Keratinocyte (primary cell): ENCODE results near the gene NDUFS6. TPM values are rescaled to one million over a fixed set of nuclear protein-coding genes. Genes with fewer than 3 reads are reported as not detected.

ENCODE experiments used
- DNase-seq: peaks from one replicate; pipeline ENCODE4 v3.0.0-alpha.2; 2011; ENCODE audit warnings: low read depth, missing footprints, low spot score
- FAIRE-seq: peaks from 2 replicates; lab custom pipeline; 2011; peaks lifted over from hg19 to GRCh38; lab: Jason Lieb, UNC
- H2AFZ ChIP-seq: 2 replicates; pipeline ENCODE4 v1.6.0; 2012; ENCODE audit warnings: low read length, control low read depth, inconsistent platforms; ENCODE audit not compliant: control insufficient read depth
- H3K27ac ChIP-seq: 2 replicates; pipeline ENCODE4 v1.5.1; 2011; ENCODE audit warnings: low read length; ENCODE audit not compliant: control insufficient read depth, insufficient read depth
- H3K27me3 ChIP-seq: 3 replicates; pipeline ENCODE4 v1.6.0; 2011; ENCODE audit warnings: low read length; ENCODE audit not compliant: control insufficient read depth, insufficient read depth; ENCODE audit errors: extremely low read depth
- H3K36me3 ChIP-seq, 2 experiments: 2 replicates in 1 of 2; 3 replicates in 1 of 2; pipeline ENCODE4 v1.5.1; 2011; ENCODE audit warnings: low read length in 2 of 2, mild to moderate bottlenecking in 1 of 2; ENCODE audit not compliant: control insufficient read depth in 2 of 2, insufficient read depth in 2 of 2; ENCODE audit errors: extremely low read depth in 1 of 2
- H3K4me1 ChIP-seq: 3 replicates; pipeline ENCODE4 v1.5.1; 2011; ENCODE audit warnings: low read length; ENCODE audit not compliant: control insufficient read depth, insufficient read depth; ENCODE audit errors: extremely low read depth
- H3K4me2 ChIP-seq: 3 replicates; pipeline ENCODE4 v1.6.0; 2011; ENCODE audit warnings: low read depth, low read length; ENCODE audit not compliant: control insufficient read depth, insufficient read depth; ENCODE audit errors: extremely low read depth
- H3K4me3 ChIP-seq, 3 experiments: fragments of 200-600 bp in 1 of 3; sonication (generic) in 1 of 3; 2 replicates in 2 of 3; 3 replicates in 1 of 3; pipeline ENCODE4 v1.5.1; 2011 to 2016; ENCODE audit warnings: low read length in 3 of 3, mild to moderate bottlenecking in 3 of 3, control low read depth in 2 of 3, inconsistent platforms in 1 of 3, low read depth in 1 of 3, mixed read lengths in 1 of 3, mixed run types in 1 of 3, moderate library complexity in 1 of 3; ENCODE audit not compliant: control insufficient read depth in 2 of 3, insufficient read depth in 2 of 3; ENCODE audit errors: extremely low read depth in 1 of 3
- H3K79me2 ChIP-seq: 2 replicates; pipeline ENCODE4 v1.6.0; 2012; ENCODE audit warnings: low read length; ENCODE audit not compliant: control insufficient read depth, insufficient read depth
- H3K9ac ChIP-seq: 3 replicates; pipeline ENCODE4 v1.6.0; 2011; ENCODE audit warnings: low read length; ENCODE audit not compliant: control insufficient read depth, insufficient read depth; ENCODE audit errors: extremely low read depth
- H3K9me1 ChIP-seq: 3 replicates; pipeline ENCODE4 v1.6.0; 2011; ENCODE audit warnings: low read length; ENCODE audit not compliant: control insufficient read depth, insufficient read depth; ENCODE audit errors: extremely low read depth
- H3K9me3 ChIP-seq: 2 replicates; pipeline ENCODE4 v1.5.1; 2012; ENCODE audit warnings: low read depth, low read length; ENCODE audit not compliant: control insufficient read depth
- H4K20me1 ChIP-seq: 3 replicates; pipeline ENCODE4 v1.6.0; 2011; ENCODE audit warnings: low read length; ENCODE audit not compliant: control insufficient read depth, insufficient read depth; ENCODE audit errors: extremely low read depth
- EZH2 ChIP-seq: IDR thresholded peaks from one replicate; pipeline ENCODE4 v1.6.1; 2012; ENCODE audit warnings: inconsistent platforms, mild to moderate bottlenecking, low read length, moderate library complexity
- dilution Hi-C: fragments of 300-500 bp; cut with MboI; formaldehyde crosslinking; loops from one replicate; pipeline ENCODE4 v1.7.0; 2020; ENCODE audit warnings: low sequenced_read_pairs; ENCODE audit not compliant: extremely low pct_ligation_motif_present
- polyA plus RNA-seq, 5 experiments: library from polyadenylated mRNA; depleted of rRNA in 3 of 5; stranded (reverse) in 3 of 5; stranded (forward) in 1 of 5; unstranded in 1 of 5; fragments of >200 nt; gene quantifications; 1 replicate in 1 of 5; 2 replicates in 3 of 5; 3 replicates in 1 of 5; pipeline versions ENCODE4 v1.2.1 to v1.2.3, GENCODE V29; 2011 to 2012; ENCODE audit warnings: missing spikeins in 2 of 5, low read depth in 1 of 5, low replicate concordance in 1 of 5
- TF ChIP-seq, protein P1 (sequence below), 3 experiments: IDR thresholded peaks in 1 of 3; conservative IDR thresholded peaks in 1 of 3; optimal IDR thresholded peaks in 1 of 3; 2 replicates in 2 of 3; 3 replicates in 1 of 3; pipeline versions ENCODE3 to v1.5.1; 2011; ENCODE audit warnings: low read length in 3 of 3, mild to moderate bottlenecking in 3 of 3, moderate library complexity in 2 of 3, control low read depth in 1 of 3, inconsistent platforms in 1 of 3; ENCODE audit not compliant: insufficient read depth in 2 of 3; ENCODE audit errors: extremely low read depth in 1 of 3

Gene NDUFS6
- polyA plus RNA-seq, 1 donor (not counting 4 experiments of a cell fraction or from before 2014, with no cell fraction given): 66.3 TPM

DNA sequence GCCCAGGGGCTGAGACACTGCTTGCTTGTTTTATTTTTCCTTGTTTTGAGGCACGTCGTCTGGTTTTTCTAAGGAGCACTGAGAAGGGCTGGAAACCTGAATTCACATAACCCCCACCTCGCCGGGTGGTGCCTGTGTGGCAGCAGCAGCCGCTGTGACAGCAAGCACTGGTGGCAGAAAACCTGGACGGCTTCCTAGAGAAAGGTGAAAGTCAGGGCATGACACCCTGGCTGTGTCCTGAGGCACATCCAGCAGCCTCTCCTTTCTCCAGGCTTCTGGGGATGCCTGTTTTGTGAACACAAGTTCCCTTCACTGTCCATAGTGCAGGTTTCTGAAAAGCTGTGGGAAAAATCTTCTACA is 30.8 kb upstream of the NDUFS6 start:
- DNase-seq (no peak), FAIRE-seq (no peak)
- no peak overlapping the region for H3K4me3 ChIP-seq
- H3K36me3 ChIP-seq: no peaks in the 10 kb centered on the region
- no peak for TF ChIP-seq EZH2
- TF ChIP-seq, protein P1, sequence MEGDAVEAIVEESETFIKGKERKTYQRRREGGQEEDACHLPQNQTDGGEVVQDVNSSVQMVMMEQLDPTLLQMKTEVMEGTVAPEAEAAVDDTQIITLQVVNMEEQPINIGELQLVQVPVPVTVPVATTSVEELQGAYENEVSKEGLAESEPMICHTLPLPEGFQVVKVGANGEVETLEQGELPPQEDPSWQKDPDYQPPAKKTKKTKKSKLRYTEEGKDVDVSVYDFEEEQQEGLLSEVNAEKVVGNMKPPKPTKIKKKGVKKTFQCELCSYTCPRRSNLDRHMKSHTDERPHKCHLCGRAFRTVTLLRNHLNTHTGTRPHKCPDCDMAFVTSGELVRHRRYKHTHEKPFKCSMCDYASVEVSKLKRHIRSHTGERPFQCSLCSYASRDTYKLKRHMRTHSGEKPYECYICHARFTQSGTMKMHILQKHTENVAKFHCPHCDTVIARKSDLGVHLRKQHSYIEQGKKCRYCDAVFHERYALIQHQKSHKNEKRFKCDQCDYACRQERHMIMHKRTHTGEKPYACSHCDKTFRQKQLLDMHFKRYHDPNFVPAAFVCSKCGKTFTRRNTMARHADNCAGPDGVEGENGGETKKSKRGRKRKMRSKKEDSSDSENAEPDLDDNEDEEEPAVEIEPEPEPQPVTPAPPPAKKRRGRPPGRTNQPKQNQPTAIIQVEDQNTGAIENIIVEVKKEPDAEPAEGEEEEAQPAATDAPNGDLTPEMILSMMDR (optimal IDR thresholded peaks at IDR 0.05 in 1 of 3, IDR thresholded peaks at IDR 0.05 in 1 of 3, conservative IDR thresholded peaks at IDR 0.05 in 1 of 3; ENCODE audit: extremely low read depth in 1 of 3, insufficient read depth in 2 of 3, low read length in 3 of 3): no peak
- H3K9me3 ChIP-seq: no peaks in the 10 kb centered on the region
- dilution Hi-C loops: no loop called here
- H3K79me2 ChIP-seq: no peaks in the 10 kb centered on the region
- H3K4me2 ChIP-seq: no peak overlapping the region
- H3K27me3 ChIP-seq: peaks cover 7% of the 10 kb centered on the region
- H4K20me1 ChIP-seq: no peaks in the 10 kb centered on the region
- no peak overlapping the region for H2AFZ ChIP-seq
- no peak overlapping the region for H3K27ac ChIP-seq
- H3K4me1 ChIP-seq: no peaks in the 10 kb centered on the region
- H3K9ac ChIP-seq: no peak overlapping the region
- H3K9me1 ChIP-seq: no peaks in the 10 kb centered on the region

DNA sequence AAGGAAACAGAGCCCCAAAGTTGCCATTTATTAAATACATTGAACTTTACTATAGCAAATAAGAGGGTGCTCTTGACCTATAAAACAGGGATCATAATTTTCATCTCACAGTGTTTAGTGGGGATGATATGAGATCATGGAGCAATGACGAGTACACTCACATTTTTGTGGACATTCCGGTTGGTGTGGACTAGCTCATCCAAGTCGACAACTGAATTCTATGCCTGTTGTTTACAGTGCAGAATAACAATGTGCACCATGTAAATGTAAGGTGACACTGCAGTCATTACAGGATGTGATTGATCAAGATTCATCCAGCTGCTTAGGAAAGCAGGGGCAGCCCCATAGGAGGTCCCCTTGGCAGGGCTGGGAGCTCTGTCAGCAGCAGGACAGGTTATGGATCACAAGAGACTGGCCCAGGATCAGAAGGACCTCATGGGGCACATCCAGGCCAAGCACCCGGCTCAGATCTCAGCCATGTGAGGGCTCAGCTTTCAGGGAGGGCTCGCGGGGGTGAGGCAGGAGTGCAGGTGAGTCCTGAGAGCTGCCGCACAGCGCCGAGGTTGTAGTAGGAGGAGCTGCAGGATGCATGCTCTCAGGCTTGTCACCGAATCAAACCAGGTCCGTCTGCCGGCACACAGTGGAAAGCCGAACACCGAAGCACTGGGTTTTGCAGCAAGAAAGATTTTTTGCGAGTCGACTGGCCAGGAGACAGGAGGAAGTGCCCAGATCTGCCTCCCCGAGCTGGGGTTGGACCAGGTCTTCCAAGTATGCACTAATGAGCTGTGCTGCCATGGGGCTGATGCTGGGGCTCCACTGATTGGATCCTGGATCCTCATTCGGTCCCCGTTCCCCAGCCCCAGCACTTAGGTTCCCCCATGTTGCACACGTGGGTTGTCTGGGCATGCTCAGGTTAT is 29.8 kb upstream of the NDUFS6 start:
- H3K4me1 ChIP-seq: no peaks in the 10 kb centered on the region
- peaks cover 7% of the 10 kb centered on the region for H3K27me3 ChIP-seq
- H3K9me1 ChIP-seq: no peaks in the 10 kb centered on the region
- no peak overlapping the region for H3K4me3 ChIP-seq
- H3K36me3 ChIP-seq: no peaks in the 10 kb centered on the region
- FAIRE-seq (no peak), DNase-seq (no peak)
- no peaks in the 10 kb centered on the region for H4K20me1 ChIP-seq
- H2AFZ ChIP-seq: no peak overlapping the region
- TF ChIP-seq, protein P1 (optimal IDR thresholded peaks at IDR 0.05 in 1 of 3, IDR thresholded peaks at IDR 0.05 in 1 of 3, conservative IDR thresholded peaks at IDR 0.05 in 1 of 3; ENCODE audit: extremely low read depth in 1 of 3, insufficient read depth in 2 of 3, low read length in 3 of 3): no peak
- no peak for TF ChIP-seq EZH2
- dilution Hi-C loops: no loop called here
- no peak overlapping the region for H3K27ac ChIP-seq
- H3K9ac ChIP-seq: no peak overlapping the region
- H3K9me3 ChIP-seq: no peaks in the 10 kb centered on the region
- no peaks in the 10 kb centered on the region for H3K79me2 ChIP-seq
- H3K4me2 ChIP-seq: no peak overlapping the region
